Measurements from ENCODE around the gene NPAS3.

The NPAS3 gene

DNA sequence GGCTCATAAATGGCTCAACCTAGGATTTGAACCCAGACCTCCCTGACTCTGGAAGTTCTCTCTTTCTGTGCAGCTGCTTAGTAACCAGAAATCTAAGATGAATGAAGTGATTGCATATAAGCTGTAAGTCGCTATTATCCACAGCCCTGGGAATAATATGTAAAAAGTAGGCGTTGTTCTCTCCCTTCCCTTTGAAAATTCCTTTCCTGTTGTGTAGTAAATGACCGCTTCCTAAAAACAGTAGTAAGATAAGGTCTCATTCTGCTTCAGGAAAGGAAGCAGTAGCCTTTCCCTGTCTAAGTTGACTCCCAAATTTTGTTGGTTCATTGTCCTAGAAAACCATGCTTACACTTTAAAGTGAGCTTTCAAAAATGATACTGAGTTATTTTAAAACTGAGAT, 593.9 kb downstream of the NPAS3 start:
- DNase-seq (ENCODE audit: low read depth) = no peak
- TF ChIP-seq, protein P1, sequence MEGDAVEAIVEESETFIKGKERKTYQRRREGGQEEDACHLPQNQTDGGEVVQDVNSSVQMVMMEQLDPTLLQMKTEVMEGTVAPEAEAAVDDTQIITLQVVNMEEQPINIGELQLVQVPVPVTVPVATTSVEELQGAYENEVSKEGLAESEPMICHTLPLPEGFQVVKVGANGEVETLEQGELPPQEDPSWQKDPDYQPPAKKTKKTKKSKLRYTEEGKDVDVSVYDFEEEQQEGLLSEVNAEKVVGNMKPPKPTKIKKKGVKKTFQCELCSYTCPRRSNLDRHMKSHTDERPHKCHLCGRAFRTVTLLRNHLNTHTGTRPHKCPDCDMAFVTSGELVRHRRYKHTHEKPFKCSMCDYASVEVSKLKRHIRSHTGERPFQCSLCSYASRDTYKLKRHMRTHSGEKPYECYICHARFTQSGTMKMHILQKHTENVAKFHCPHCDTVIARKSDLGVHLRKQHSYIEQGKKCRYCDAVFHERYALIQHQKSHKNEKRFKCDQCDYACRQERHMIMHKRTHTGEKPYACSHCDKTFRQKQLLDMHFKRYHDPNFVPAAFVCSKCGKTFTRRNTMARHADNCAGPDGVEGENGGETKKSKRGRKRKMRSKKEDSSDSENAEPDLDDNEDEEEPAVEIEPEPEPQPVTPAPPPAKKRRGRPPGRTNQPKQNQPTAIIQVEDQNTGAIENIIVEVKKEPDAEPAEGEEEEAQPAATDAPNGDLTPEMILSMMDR (IDR thresholded peaks at IDR 0.05; ENCODE audit: insufficient read depth, low read depth, low read length, missing control alignments) = no peak
- no peak overlapping the region for H3K4me3 ChIP-seq (ENCODE audit: low read depth, low read length)

GRCh38 chr14:33534104-33534503, 595.4 kb downstream of the NPAS3 start:
- TF ChIP-seq, protein P1 (IDR thresholded peaks at IDR 0.05; ENCODE audit: insufficient read depth, low read depth, low read length, missing control alignments) = no peak
- no peak for DNase-seq (ENCODE audit: low read depth)
- no peak overlapping the region for H3K4me3 ChIP-seq (ENCODE audit: low read depth, low read length)

DNA sequence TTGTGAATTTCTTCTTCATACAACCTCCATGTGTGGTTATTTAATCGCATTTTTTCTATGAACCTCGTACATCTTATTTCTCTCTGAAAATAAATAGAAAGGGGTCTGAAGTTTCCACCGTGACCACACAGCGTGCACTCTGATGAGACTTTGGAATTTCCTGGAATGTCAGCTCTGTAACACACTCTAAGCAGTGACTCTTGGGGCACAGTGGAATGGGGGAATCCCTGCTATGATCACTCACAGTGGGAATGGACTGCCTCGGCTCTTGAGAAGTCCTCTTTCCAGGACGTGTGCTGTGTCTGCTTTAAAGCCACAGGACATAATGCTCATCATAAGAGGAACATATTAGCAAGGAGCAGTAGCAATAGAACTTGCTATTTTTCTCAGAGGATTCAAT, 596.0 kb downstream of the NPAS3 start:
- TF ChIP-seq, protein P1 (IDR thresholded peaks at IDR 0.05; ENCODE audit: insufficient read depth, low read depth, low read length, missing control alignments) = no peak

DNA sequence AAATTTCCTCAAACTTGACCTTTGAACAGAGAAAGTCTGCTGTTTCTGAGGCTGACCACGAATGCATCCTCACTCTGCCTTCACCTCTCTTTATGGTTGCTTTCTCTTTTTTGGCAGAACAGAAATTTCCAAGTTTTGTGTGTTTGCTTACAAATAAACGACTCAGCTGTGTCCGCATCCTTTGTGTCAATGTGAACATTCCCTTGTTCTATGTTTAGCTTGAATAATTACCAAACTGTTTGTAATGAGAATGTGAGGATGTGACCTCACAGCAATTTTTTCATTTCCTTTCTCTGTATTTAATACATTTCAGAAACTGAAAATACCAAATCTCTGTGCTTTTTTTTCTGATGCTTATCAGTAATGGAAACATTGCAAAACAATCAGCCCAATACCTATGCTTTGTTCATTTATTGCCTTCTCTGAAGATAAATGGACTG, 601.3 kb downstream of the NPAS3 start:
- no peak overlapping the region for H3K4me3 ChIP-seq (ENCODE audit: low read depth, low read length)
- TF ChIP-seq, protein P1 (IDR thresholded peaks at IDR 0.05; ENCODE audit: insufficient read depth, low read depth, low read length, missing control alignments) = no peak
- no peak for DNase-seq (ENCODE audit: low read depth)

More for the DNA sequence above, 596.0 kb downstream of the NPAS3 start:
- H3K4me3 ChIP-seq (ENCODE audit: low read depth, low read length) = no peak overlapping the region
- DNase-seq (ENCODE audit: low read depth) = no peak

GRCh38 chr14:33541171-33541570, 602.5 kb downstream of the NPAS3 start:
- TF ChIP-seq, protein P1 (IDR thresholded peaks at IDR 0.05; ENCODE audit: insufficient read depth, low read depth, low read length, missing control alignments) = no peak
- H3K4me3 ChIP-seq (ENCODE audit: low read depth, low read length) = no peak overlapping the region
- DNase-seq (ENCODE audit: low read depth) = no peak

GRCh38 chr14:33542338-33543287, 603.9 kb downstream of the NPAS3 start:
- TF ChIP-seq, protein P1 (IDR thresholded peaks at IDR 0.05; ENCODE audit: insufficient read depth, low read depth, low read length, missing control alignments) = no peak
- no peak overlapping the region for H3K4me3 ChIP-seq (ENCODE audit: low read depth, low read length)
- no peak for DNase-seq (ENCODE audit: low read depth)
